ENCODE results near the gene HDGFL3. TPM values are rescaled to one million over a fixed set of nuclear protein-coding genes. Genes with fewer than 3 reads are reported as not detected.
A peak's percentile ranks its signal among the peaks of the same experiment; 100 is the strongest.

Gene HDGFL3
- 92.0 and 231 TPM in 2 replicates for total RNA-seq (ENCODE audit: low replicate concordance)

DNA sequence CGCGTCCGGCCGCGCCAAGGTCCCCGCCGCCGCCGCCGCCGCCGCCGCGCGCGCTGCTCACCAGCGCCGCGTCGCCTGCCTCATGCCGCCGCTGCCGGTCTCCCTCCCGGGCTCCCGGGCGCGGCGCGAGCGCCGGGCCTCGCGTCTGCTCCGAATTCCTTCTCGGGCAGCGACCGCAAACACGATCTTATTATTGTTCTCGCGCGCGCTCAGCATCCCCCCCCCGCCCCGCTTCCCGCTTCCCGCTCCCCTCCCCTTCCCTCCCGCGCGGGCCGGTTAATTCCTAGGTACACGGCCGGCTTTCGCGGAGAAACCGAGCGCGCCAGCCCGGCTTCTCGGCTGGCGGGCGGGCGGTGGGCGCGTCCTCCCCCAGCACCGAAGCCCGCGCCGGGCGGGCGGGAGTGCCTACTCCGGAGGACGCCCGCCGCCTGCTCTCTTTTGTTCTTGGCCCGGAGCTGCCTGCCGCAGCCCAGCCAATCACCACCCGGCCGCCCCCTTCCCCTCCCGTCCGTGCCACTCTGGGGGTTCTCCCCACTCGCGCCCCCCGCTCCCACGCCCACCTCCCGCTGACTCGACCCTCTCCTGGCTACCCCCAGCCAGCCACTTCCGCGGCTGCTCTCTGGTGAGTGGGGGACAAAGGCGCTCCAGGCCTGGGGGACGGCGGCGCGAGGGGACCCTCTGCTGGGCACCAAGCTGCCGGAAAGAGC, at the start of gene HDGFL3:
HDGFL3 (minus strand) TSS at position 164 of the 707 bp plus-strand sequence. CDS start 409 bp downstream, outside the sequence.
- Histone ChIP-seq H2AFZ (replicated peaks) (peak within 1 kb of the TSS; percentile 91), H3F3A (ENCODE audit: low read depth) (peaks cover 16% of the 10 kb centered on the region), H3K79me2 (ENCODE audit: low read depth) (peaks cover 46% of the 10 kb centered on the region)

DNA sequence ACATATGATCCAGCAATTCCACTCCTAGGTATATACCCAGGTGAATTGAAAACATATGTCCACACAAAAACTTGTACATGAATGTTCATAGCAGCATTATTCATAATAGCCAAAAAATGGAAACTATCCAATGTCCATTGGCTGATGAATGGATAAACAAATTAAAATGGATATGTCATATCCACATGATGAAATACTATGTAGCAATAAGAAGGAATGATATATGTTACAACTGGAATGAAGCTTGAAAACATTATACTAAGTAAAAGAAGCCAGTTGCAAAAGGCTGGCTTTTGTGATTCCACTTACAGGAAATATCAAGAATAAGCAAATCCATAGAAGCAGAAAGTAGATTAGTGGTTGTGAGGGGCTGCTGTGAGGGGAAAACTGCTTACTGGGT, 43.2 kb upstream of the HDGFL3 start:
- Mint-ChIP-seq H3K27me3 (ENCODE audit: insufficient read depth, low read depth) (peaks cover 3% of the 10 kb centered on the region), H3K27ac (no peak overlapping the region), H3K4me1 (peaks cover 4% of the 10 kb centered on the region), H3K4me3 (no peak overlapping the region), H3K9me3 (no peaks in the 10 kb centered on the region), H3K36me3 (no peaks in the 10 kb centered on the region)
- TF ChIP-seq, protein P1, sequence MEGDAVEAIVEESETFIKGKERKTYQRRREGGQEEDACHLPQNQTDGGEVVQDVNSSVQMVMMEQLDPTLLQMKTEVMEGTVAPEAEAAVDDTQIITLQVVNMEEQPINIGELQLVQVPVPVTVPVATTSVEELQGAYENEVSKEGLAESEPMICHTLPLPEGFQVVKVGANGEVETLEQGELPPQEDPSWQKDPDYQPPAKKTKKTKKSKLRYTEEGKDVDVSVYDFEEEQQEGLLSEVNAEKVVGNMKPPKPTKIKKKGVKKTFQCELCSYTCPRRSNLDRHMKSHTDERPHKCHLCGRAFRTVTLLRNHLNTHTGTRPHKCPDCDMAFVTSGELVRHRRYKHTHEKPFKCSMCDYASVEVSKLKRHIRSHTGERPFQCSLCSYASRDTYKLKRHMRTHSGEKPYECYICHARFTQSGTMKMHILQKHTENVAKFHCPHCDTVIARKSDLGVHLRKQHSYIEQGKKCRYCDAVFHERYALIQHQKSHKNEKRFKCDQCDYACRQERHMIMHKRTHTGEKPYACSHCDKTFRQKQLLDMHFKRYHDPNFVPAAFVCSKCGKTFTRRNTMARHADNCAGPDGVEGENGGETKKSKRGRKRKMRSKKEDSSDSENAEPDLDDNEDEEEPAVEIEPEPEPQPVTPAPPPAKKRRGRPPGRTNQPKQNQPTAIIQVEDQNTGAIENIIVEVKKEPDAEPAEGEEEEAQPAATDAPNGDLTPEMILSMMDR (IDR thresholded peaks at IDR 0.05) = no peak
- TF ChIP-seq EZH2 (IDR thresholded peaks at IDR 0.05) (no peak), EZH2phosphoT487 (IDR thresholded peaks at IDR 0.05) (no peak)
- no peaks in the 10 kb centered on the region for H4K20me1 ChIP-seq (ENCODE audit: low read depth)
- no peaks in the 10 kb centered on the region for H3K79me2 ChIP-seq (ENCODE audit: low read depth)
- no peaks in the 10 kb centered on the region for H3K36me3 ChIP-seq
- H3K9me3 ChIP-seq (ENCODE audit: low read depth) = no peaks in the 10 kb centered on the region
- H3K9ac ChIP-seq = no peak overlapping the region
- DNase-seq (ENCODE audit: low spot score) = no peak
- H3K27ac ChIP-seq = no peak overlapping the region
- H3K4me3 ChIP-seq = no peak overlapping the region
- H3F3A ChIP-seq (ENCODE audit: low read depth) = peaks cover 9% of the 10 kb centered on the region
- H2AFZ ChIP-seq (replicated peaks) = no peak overlapping the region
- H3K4me1 ChIP-seq = peaks cover 14% of the 10 kb centered on the region
- H3K4me2 ChIP-seq = no peak overlapping the region
- H3K27me3 ChIP-seq = peaks cover 22% of the 10 kb centered on the region

More for the DNA sequence above, at the start of gene HDGFL3:
- no peaks in the 10 kb centered on the region for H3K36me3 ChIP-seq
- peak; percentile 88 for DNase-seq (ENCODE audit: low spot score)
- H3K4me2 ChIP-seq = peak within 1 kb of the TSS; percentile 91
- peak within 1 kb of the TSS; percentile 99 for H3K4me3 ChIP-seq
- no peaks in the 10 kb centered on the region for H3K9me3 ChIP-seq (ENCODE audit: low read depth)
- Mint-ChIP-seq H3K9me3 (no peaks in the 10 kb centered on the region), H3K36me3 (peaks cover 3% of the 10 kb centered on the region), H3K27ac (peak within 1 kb of the TSS; percentile 99), H3K27me3 (ENCODE audit: insufficient read depth, low read depth) (peaks cover 3% of the 10 kb centered on the region), H3K4me3 (peak within 1 kb of the TSS; percentile 100), H3K4me1 (peaks cover 21% of the 10 kb centered on the region)
- peaks cover 31% of the 10 kb centered on the region for H3K4me1 ChIP-seq
- TF ChIP-seq EZH2 (IDR thresholded peaks at IDR 0.05) (no peak), EZH2phosphoT487 (IDR thresholded peaks at IDR 0.05) (no peak)
- TF ChIP-seq, protein P1 (IDR thresholded peaks at IDR 0.05) = peak; percentile 31
- no peaks in the 10 kb centered on the region for H3K27me3 ChIP-seq
- peak within 1 kb of the TSS; percentile 90 for H3K27ac ChIP-seq
- peaks cover 38% of the 10 kb centered on the region for H4K20me1 ChIP-seq (ENCODE audit: low read depth)
- peak within 1 kb of the TSS; percentile 84 for H3K9ac ChIP-seq

DNA sequence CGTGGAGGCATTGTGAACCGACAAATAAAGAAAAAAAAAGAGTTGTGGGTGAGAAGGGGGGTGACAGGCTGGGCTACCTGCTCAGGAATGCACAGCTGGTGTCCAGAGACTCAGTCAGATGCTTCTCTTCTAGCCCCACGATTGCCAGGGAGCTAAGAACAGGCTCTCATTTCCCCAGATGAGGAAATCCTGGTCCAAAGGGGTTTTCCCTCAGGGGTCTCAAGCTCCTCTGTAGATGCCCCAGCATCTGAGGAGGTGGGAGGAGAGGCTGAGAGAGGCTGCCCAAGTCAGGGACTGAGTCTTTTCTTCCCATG, 41.4 kb upstream of the HDGFL3 start:
- Mint-ChIP-seq H3K9me3 (no peaks in the 10 kb centered on the region), H3K36me3 (no peaks in the 10 kb centered on the region), H3K4me3 (no peak overlapping the region), H3K27me3 (ENCODE audit: insufficient read depth, low read depth) (peaks cover 3% of the 10 kb centered on the region), H3K27ac (no peak overlapping the region), H3K4me1 (peaks cover 4% of the 10 kb centered on the region)
- Histone ChIP-seq H2AFZ (replicated peaks) (peak overlapping the region; percentile 87), H3K4me1 (peaks cover 14% of the 10 kb centered on the region), H3K27me3 (peaks cover 22% of the 10 kb centered on the region), H3K27ac (peak overlapping the region; percentile 32), H3K9me3 (ENCODE audit: low read depth) (no peaks in the 10 kb centered on the region), H3K79me2 (ENCODE audit: low read depth) (no peaks in the 10 kb centered on the region), H3K4me2 (peak overlapping the region; percentile 66), H3K36me3 (no peaks in the 10 kb centered on the region), H3K9ac (no peak overlapping the region), H3K4me3 (peak overlapping the region; percentile 27), H4K20me1 (ENCODE audit: low read depth) (no peaks in the 10 kb centered on the region), H3F3A (ENCODE audit: low read depth) (peaks cover 9% of the 10 kb centered on the region)
- DNase-seq (ENCODE audit: low spot score) = peak; percentile 63
- TF ChIP-seq, protein P1 (IDR thresholded peaks at IDR 0.05) = no peak
- TF ChIP-seq EZH2phosphoT487 (IDR thresholded peaks at IDR 0.05) (no peak), EZH2 (IDR thresholded peaks at IDR 0.05) (no peak)

All from neural progenitor cell (in vitro differentiated cells).